Hematopoietic multipotent progenitor cell treated with erythropoietin and hydrocortisone succinate and interleukin-3 and kit ligand, for 6 days (in vitro differentiated cells): ENCODE results near the gene CCDC17.
A peak's percentile ranks its signal among the peaks of the same experiment; 100 is the strongest.

Source experiments
- DNase-seq: peaks from one replicate; pipeline ENCODE4 v3.0.0-alpha.2; 2015

The CCDC17 gene

GRCh38 chr1:45623972-45624371, at the start of gene CCDC17:
TSS of gene CCDC17 (minus strand) at chr1:45624054. CDS start at chr1:45623909, 145 bp downstream.
- DNase-seq, result peak; percentile 31

DNA sequence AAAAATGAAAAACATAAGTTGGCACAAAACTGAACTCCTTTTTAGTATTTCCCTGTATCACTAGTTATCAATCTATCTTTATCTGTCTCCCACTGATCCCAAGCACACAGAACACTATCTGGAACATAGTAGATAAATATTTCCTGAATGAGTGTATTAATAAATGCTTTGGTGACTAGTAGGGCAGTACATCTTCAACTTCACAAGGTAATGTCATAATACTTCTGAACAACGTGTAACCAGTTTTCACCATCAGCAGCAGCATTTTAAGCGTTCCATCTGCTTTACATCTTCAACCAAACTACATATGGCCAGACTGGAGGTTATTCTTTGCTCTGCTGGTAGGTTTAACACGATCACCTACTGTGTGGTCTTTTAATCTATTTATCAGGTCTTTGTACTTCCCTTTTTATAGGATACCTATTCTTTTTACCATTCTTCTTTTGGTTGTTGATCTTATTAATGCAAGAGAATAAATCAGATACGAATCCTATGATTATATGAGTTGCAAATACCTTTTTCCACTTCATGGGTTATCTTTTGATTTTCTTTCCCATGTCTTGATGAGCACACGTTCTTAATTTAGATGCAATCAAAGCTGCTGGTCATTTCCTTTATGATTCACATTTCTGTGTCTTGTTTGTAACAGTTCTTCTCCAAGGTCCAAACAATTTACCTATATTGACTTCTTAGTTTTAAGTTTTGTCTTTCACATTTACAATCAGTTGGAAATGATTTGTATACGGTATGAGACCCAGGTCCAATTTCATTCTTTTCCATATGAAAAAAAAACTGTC, 46.2 kb upstream of the CCDC17 start:
- DNase-seq, result no peak

GRCh38 chr1:45669379-45669778, 45.5 kb upstream of the CCDC17 start:
- no peak for DNase-seq

DNA sequence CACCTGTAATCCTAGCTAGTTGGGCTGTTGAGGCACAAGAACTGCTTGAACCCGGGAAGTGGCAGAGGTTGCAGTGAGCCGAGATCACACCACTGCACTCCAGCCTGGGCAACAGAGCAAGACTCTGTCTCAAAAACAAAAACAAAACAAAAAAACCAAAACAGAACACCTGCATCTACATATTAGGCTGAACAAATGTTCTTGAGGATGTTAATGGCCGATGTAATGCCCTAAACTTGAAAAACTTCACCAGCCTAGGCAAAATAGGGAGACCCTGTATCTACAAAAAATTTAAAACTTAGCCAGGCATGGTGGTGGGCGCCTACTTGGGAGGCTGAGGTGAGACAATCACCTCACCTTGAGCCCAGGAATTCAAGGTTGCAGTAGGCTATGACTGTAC, 44.7 kb upstream of the CCDC17 start:
- DNase-seq, result no peak

- peak; percentile 20 for DNase-seq
Measured at GRCh38 chr1:45667321-45668111, 43.7 kb upstream of the CCDC17 start.

GRCh38 chr1:45666836-45667235, 43.0 kb upstream of the CCDC17 start:
- no peak for DNase-seq

GRCh38 chr1:45660336-45660735, 36.5 kb upstream of the CCDC17 start:
- no peak for DNase-seq

DNA sequence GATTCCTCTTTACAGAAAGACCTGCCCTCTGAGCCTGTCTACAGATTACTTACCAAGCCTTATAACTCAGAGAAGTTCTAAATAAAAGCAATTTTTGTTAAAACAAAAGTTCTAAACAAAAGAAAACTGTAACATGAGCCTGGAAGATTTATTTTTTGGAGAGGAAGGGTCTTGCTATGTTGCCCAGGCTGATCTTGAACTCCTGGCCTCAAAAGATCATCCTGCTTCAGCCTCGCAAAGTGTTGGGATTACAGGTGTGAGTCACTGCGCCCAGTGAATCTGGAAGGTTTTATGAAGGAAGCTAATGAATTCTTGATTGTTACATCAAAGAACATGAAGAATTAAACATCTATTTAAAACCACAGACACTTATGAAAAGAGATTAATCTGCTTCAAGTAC, 35.4 kb upstream of the CCDC17 start:
- DNase-seq, result no peak

- DNase-seq, result no peak
Measured at GRCh38 chr1:45658171-45658570, 34.3 kb upstream of the CCDC17 start.

DNA sequence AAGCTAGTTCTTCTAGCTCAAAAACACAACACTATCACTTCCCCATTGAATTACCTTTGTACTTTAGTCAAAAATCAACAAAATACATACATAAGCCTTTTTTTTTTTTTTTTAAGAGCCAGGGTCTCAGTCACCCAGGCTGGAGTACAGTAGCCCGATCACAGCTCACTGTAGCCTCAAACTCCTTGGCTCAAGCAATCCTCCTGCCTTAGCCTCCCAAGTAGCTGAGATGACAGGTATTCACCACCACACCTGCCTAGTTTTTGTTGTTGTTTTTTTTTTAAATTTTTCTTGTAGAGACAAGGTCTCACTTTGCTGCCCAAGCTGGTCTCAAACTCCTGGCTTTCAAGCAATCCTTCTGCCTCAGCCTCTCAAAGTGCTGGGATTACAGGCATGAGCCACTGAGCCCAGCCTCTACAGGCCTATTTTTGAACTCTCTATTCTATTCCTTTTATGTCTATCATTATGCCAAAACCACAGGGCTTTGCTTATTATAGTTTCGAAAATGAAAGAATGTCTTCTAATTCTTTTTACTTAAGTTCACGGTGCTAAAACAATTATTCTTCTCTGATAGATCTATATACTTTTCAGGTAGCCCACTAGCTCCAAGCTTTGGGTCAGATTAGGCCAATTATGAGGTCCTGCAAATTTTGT, 32.8 kb upstream of the CCDC17 start:
- DNase-seq, result no peak

DNA sequence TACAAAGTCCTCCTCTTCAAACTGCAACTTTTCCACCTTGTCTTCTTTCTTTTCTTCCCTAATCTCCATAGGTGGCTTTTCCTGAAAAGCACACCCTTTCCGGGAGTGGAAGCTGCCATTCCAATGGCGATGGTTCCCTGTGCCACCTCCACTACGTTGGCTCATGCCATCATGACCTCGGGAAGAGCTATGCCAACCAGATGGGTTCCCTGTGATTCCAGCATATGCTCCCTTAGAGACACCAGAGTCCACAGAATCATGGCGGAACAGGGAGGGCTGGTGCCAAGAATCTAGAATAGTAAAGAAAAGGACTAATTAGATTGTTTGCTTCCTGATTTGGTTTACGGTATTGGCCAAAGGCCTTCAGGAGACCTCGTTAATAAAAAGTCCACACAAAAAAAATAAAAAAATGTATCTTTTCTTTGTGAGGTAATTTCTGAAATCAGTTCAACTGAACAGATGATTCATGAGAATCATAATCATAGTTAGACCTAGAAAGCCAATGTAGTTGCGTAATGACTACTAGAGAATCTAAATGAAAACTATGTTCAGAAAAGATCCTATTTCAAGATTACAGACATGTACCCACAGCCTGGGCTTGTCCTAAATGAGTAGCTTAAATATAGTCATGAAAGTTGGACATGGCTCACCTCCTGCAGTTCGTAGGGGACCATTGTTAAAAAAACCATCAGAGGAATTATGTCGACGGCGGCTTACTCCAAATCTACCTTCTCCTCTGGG, 30.9 kb upstream of the CCDC17 start:
- DNase-seq, result peak; percentile 30

DNA sequence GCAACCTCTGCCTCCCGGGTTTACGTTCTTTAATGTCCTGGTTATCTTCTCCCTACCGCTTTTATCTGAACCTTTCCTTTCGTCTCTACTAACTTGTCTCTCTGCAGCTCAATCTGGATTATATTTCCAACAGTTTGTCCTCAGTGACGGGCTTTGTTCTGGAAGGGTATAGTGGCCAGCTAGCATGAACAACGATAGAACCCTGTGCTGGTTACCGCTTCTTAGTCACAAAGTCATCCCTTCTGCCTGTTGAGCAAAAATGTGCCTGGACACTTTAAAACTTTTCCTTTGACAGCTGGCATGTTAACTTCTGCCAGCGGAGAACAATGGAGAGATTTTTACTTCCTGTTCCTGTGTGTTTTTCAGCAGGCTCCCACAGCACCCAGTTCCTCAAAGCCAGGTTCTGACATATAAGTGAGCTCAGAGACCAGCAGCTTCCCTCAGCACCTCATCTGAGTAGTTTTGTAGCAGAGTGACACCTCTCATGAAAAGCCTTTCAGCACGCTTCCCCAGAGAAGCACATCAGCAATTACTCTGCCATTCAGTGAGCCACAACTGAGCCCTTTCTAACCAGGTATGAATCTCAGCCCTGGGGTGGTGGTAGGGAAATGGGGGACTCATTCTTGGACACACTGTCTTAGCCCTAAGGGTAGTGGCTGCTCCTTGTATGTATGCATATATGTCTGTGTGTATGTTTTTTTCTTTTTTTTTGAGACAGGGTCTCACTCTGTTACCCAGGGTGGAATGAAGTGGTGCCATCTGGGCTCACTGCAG, 23.6 kb upstream of the CCDC17 start:
- no peak for DNase-seq

DNA sequence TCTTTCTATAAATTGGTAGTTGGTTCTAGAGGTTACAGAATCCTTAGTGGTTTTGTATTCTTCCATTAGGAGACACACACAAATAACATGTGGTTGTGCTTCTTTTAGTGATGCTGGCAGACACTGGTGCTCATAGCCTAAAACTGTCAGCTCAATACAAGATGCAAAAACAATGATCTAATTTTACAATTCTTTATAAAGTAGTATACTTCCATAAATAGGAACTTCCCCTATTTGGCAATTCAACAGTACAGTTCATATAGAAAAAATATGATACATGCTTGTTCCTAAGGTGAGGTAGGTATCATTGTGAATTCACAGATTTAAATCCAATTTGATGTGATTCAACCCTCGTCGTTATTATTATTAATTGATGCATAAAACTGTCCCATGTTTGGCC, 20.8 kb upstream of the CCDC17 start:
- no peak for DNase-seq

GRCh38 chr1:45643978-45644377, 20.1 kb upstream of the CCDC17 start:
- DNase-seq, result no peak

DNA sequence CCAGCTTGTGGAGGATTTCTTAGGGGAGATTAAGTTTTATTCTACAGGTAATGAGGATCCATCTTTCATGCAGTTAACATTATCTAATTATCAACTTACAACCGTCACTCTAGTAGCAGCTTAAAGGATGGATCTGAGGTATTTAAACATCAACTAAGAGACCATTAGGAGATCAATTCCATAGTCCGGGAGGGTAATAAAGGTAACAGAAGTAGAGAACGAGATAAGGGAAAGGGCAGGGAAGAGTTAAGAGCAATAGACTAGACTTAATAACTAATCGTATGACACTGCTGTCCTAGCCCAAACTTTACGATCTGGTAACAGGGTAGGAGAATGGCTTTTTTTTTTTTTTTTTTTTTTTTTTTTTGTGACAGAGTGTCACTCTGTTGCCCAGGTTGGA, 19.5 kb upstream of the CCDC17 start:
- no peak for DNase-seq

DNA sequence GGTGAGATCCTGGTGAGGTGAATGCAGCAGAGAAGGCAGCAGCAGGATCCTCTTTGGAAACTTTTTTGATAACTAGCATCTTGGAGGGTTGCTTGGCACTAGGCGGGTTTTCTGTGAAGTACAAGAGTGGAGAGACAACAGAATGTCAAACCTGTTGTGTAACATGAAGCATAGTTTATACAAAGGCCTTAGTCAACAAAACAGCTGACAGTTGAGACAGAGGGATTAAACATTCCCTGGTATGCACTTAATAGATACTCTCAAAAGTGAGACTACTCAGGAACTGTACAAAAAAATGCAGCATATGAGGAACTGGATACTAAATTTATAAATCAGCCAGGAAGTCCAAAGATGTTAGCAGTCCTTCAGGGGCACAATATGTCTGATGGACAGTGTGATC, 16.4 kb upstream of the CCDC17 start:
- no peak for DNase-seq

- DNase-seq, result no peak
Measured at GRCh38 chr1:45635211-45635610, 11.4 kb upstream of the CCDC17 start.

- DNase-seq, result no peak
Measured at GRCh38 chr1:45630429-45630828, 6.6 kb upstream of the CCDC17 start.

GRCh38 chr1:45629035-45629434, 5.2 kb upstream of the CCDC17 start:
- no peak for DNase-seq

GRCh38 chr1:45622524-45623394, 1.1 kb downstream of the CCDC17 start:
- no peak for DNase-seq

GRCh38 chr1:45621895-45622523, 1.8 kb downstream of the CCDC17 start:
- no peak for DNase-seq
